GM12892 (cell line): Measurements from ENCODE around the gene FAM120A.
A peak's percentile ranks its signal among the peaks of the same experiment; 100 is the strongest.

Source experiments
- POLR2A ChIP-seq: IDR thresholded peaks from 2 replicates; pipeline ENCODE4 v1.6.1; 2011; ENCODE audit warnings: low read depth, low read length, control low read depth
- POLR2AphosphoS5 ChIP-seq: IDR thresholded peaks from 2 replicates; pipeline ENCODE4 v1.6.1; 2011; ENCODE audit warnings: low read depth, low read length, control low read depth
- TAF1 ChIP-seq: IDR thresholded peaks from 2 replicates; pipeline ENCODE4 v1.6.1; 2011; ENCODE audit warnings: low read depth, mild to moderate bottlenecking, control low read depth, low read length, borderline replicate concordance

DNA sequence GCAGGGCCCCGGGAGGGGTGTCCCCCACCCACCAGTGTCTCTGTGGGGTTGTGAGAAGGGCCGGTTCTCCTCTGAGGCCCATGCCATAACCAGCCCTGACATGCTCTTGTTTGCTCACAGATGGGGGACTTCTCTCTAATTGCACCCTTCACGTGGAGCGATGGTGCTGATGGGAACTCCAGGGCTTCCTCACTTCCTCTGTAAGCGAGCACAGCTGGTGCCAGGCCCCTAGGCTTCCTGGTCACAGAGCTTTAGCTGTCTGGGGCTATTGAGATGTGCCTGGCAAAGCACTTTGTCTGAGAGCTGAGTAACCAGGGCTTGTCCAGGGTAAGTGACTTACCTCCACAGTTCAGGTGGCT lies 161.3 kb downstream of the FAM120A start:
- TF ChIP-seq TAF1: peak; percentile 33; the same call in 1 of the 2 replicates
- no peak for TF ChIP-seq POLR2AphosphoS5
- TF ChIP-seq POLR2A: no peak
